A549 treated with CORT108297 at 1 μM for 4 hours (cell line): ENCODE results near the gene PUS7L. TPM values are rescaled to one million over a fixed set of nuclear protein-coding genes. Genes with fewer than 3 reads are reported as not detected.

Source experiments
- total RNA-seq: library from RNA; stranded (reverse); fragments of 200-300 nt; extraction: Qiagen RNA extraction; gene quantifications from 5 replicates; pipeline ENCODE4 v1.2.3, GENCODE V29; 2022

The PUS7L gene
- total RNA-seq, result 3.1 to 5.2 TPM (median 3.6 TPM) in 5 replicates

DNA sequence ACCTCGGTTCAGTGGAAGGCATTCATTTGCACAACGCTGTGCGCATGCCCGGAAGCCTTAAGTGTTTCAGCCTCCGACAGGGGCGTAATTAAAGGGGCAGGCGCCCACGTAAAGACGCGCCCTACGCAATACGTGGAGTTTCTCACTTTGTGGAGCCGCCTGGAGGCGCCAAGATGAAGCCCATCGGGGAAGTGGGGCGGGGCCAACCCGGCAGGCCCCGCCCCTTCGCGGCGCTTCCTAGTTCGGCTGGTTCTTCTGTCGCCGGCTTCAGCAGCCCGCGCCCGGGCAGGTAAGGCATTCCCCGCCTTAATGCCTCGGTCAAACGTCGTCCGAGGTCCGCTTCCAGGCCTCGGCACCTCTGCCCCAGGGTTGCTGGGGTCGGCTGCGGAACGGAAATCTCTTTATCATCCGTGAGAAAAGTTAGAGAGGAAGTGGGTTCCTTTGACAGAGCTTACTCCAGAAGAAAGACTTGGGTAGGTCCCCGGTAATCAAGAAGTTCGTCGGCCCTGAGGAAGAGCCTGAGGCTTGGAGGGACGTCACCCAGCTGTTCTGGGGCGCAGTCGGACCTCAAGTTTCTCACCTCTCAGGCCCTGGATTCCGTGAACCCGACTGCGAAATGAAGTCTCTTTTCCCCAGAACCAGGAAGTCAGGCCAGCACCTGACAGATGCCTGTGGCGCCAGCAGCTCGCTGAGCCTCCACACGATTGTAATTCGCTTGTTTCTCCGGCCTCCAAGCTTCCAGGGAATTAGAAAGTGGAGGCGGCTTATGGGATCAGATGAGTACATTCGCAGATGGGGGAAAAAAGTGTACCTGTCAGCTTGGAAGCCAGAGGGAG lies at the start of gene PUS7L, which contains the start of gene IRAK4:
PUS7L (minus strand) TSS at position 63 of the 836 bp plus-strand sequence. CDS start 3,545 bp downstream, outside the sequence.
IRAK4 (plus strand) TSS at position 224 of the 836 bp plus-strand sequence. CDS start 9,161 bp downstream, outside the sequence.

DNA sequence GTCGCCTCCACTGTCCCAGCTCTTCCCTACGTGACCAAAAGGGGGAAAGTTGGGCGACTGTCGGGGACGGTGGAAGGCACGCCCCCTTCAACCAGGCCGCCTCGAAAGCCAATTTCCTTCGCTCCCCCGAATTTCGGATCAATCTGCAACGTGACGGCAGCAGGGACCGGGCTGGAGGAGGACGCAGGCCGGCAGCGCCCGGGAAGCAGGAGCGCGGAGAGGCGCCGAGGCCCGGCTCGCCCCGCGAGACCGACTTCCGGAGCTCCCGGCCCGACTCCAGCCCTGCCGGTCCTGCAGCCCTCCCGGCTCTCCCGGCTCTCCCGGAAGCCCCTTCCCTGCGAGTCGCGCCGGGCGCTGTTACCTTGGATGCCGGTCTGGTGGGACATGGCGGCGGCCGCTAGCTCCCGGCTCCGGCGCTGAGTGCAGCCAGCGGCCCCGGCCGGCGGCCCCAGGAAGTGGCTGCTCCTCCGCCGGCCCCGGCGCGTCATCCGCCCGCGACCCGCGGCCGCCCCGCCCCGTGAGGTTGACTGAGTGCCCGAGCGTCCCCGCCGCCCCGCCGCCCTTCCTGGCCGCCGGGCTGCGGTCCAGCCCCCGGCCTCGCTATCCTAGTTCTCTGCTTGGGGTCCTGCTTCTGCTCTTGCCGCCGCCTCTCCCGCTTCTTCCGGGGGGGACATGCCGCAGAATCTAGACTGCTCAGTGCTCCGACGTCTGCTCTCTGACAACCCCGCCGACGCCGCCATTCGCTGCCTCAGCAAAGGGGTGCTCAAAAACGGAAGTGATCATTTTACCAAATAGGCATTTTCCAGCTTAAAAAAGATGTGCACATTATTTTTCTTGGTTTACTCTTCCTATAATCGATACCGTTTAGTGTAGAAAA lies 47.5 kb upstream of the PUS7L start, which contains the start of gene TWF1:
TWF1 (minus strand) TSS at position 458 of the 877 bp plus-strand sequence; CDS start at position 386, 72 bp downstream.

Other genes starting within 250 kb of the PUS7L start
- gene ADAMTS20, start 206.6 kb downstream of the PUS7L start, total RNA-seq, result not detected in 5 replicates
- gene IRAK4, start 161 bp upstream of the PUS7L start, total RNA-seq, result 3.4 to 4.2 TPM (median 3.9 TPM) in 5 replicates
- gene TWF1, start 47.5 kb upstream of the PUS7L start, total RNA-seq, result 62.8 to 78.6 TPM (median 74.8 TPM) in 5 replicates
- gene TMEM117, start 77.3 kb upstream of the PUS7L start, total RNA-seq, result 1.7 to 2.6 TPM (median 2.3 TPM) in 5 replicates